Measurements from ENCODE around the gene PRPF40A. TPM values are rescaled to one million over a fixed set of nuclear protein-coding genes. Genes with fewer than 3 reads are reported as not detected.
A peak's percentile ranks its signal among the peaks of the same experiment; 100 is the strongest.
"Not testable (repeated sequence)": the region's sequence is repeated elsewhere in the genome, so short reads cannot be mapped to it uniquely, and the experiment has no call there.

Gene PRPF40A
- total RNA-seq (2014; rRNA removed; shearing (Covaris generic)): 179 and 255 TPM in 2 replicates

- DNase-seq (ENCODE audit: low read depth): peak; percentile 98
Observed at GRCh38 chr2:152717228-152718075, at the start of gene PRPF40A. Gene PRPF40A (minus strand): TSS chr2:152717461. CDS start chr2:152717439, 22 bp downstream.

DNA sequence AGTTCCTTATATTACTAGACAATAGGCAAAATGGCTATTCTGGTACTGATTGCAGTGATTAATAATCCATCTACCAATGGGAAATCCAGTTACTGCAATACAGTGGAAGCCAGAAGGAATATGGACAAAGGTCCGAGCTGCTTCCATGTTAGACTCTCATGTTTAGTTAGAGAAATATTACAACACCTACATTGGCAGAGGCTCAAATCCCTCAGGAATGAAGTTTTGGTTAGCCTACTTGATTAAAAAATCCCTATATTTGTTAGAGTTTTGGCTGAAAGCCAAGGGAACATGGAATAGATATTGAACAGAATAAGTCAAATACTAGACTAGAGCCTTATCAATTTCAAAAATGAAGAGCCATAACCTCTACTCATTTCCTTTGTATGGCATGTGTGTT is 49.7 kb upstream of the PRPF40A start:
- DNase-seq (ENCODE audit: low read depth): no peak

DNA sequence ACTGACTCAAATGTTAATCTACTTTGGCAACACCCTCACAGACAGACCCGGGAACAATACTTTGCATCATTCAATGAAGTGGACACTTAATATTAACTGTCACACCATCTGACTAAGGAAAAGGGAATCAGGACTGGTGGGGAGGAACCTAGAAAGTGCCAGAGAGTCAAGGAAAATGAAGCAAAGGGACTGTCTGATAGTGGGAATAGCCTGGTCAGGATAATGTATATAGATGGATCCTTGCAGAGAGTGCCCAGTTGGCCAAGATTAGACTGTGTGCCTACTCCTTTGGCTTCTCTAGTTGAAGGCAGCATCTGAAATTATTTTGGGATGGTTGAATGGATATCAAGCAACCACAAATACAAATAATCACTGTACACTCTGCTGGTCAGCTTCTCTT is 46.4 kb upstream of the PRPF40A start:
- DNase-seq (ENCODE audit: low read depth): no peak

- DNase-seq (ENCODE audit: low read depth): not testable (repeated sequence)
Observed at GRCh38 chr2:152763208-152763607, 45.9 kb upstream of the PRPF40A start.

GRCh38 chr2:152762202-152762601 is 44.9 kb upstream of the PRPF40A start:
- no peak for DNase-seq (ENCODE audit: low read depth)

DNA sequence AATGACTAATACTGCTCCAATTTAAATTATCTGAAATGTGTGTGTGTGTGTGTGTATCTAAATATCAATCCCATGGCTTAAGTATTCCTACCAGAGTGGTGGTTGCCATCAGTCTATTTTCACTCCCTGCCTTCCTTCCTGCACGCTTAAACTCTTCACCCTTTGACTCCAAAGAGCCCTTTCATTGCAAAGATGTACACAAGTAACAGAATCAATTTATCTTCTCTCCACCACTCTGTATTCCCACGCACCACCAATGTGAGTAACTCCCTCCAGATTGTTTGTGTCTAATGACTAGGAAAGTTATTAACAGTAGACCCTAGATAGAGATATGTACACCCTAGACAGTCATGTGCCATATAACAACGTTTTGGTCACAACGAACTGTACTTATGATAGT is 44.0 kb upstream of the PRPF40A start:
- no peak for DNase-seq (ENCODE audit: low read depth)

- DNase-seq (ENCODE audit: low read depth): no peak
Observed at GRCh38 chr2:152759290-152760072, 42.2 kb upstream of the PRPF40A start.

DNA sequence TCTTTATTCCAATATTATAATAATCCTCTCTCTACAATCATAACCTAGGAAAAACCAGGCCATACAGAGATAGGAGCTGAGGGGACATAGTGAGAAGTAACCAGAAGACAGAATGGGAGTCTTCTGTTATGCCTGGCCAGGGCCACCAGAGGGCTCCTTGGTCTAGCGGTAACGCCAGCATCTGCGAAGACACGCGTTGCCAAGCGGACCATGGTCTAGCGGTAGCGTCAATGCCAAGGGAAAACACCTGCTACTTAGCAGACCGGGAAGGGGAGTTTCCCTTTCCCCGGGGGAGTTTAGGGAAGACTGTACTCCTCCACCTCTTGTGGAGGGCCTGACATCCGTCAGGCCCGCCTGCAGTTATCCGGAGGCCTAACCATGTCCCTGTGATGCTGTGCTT is 37.8 kb upstream of the PRPF40A start:
- DNase-seq (ENCODE audit: low read depth): no peak

DNA sequence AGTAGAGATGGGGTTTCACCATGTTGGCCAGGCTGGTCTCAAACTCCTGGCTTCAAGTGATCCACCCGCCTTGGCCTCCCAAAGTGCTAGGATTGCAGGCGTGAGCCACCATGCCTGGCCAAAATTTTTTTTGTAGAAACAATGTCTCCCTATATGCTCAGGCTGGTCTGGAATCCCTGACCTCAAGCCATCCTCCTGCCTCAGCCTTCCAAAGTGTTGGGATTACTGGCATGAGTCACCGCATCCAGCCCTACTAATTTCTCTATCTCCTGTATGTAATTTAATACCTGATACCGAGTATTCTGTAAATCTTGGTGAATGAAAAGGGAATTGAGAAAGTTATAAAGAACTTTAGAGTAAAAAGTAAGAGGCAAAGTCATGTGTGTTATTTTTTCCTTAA is 30.5 kb upstream of the PRPF40A start:
- peak; percentile 28 for DNase-seq (ENCODE audit: low read depth)

GRCh38 chr2:152743002-152743401 is 25.7 kb upstream of the PRPF40A start:
- DNase-seq (ENCODE audit: low read depth): no peak

GRCh38 chr2:152740743-152741328 is 23.6 kb upstream of the PRPF40A start:
- DNase-seq (ENCODE audit: low read depth): peak; percentile 16

DNA sequence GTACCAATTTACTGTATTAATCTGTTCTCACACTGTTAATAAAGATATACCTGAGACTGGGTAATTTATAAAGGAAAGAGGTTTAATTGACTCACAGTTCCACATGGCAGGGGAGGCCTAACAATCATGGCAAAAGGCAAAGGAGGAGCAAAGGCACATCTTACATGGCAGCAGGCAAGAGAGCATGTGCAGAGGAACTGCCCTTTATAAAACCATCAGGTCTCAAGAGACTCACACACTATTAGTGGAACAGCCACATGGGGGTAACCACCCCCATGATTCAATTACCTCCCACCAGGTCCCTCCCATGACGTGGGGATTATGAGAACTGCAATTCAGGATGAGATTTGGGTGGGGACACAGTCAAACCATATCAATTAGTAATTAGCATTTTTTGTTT is 22.4 kb upstream of the PRPF40A start:
- not testable (repeated sequence) for DNase-seq (ENCODE audit: low read depth)

DNA sequence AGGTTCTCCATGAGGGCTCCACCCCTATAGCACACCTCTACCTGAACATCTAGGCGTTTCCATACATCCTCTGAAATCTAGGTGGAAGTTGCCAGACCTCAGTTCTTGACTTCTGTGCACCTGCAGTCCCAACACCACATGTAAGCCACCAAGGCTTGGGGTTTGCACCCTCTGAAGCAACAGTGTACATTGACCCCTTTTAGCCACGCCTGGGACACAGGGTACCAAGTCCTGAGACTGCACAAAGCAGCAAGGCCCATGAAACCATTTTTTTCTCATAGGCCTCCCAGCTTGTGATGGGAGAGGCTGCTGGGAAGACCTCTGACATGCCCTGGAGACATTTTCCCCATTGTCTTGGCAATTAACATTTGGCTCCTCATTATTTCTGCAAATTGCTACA is 21.2 kb upstream of the PRPF40A start:
- no peak for DNase-seq (ENCODE audit: low read depth)

GRCh38 chr2:152737509-152737908 is 20.2 kb upstream of the PRPF40A start:
- DNase-seq (ENCODE audit: low read depth): not testable (repeated sequence)

DNA sequence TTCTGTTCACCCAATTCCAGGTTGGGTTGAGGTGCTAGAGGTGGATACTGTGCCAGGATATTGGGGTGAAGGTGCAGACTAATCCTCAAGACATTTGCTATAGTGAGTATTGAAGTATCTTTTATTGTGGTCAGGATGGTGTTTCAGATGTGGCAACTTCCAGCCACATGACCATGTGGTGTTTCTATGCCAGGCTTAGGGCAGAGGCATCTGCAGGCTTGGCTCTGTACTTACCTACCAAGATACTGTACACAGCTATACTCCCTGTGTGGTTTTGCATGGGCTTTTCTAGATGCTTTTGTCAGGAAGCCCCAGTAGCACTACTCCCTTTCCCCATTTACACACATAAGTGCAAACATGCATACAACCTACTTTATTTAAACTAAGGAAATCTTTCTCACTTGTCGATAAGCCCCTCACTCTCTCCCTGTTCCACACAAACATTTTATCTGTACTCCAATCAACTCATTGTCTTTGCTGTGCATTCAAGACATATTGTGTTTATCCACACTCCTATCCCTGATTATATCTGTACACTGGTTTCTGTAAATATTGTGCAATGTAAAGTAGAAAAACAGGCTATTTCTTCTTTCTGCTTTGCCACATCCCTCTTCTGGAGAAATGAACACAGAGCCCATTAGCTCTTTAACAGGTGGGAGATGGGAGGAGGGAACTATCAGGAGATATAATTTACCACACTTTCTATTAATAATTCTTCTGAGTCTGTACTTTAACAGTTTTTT is 13.5 kb upstream of the PRPF40A start:
- DNase-seq (ENCODE audit: low read depth): no peak

- no peak for DNase-seq (ENCODE audit: low read depth)
Observed at GRCh38 chr2:152729844-152730243, 12.6 kb upstream of the PRPF40A start.

- no peak for DNase-seq (ENCODE audit: low read depth)
Observed at GRCh38 chr2:152723918-152724317, 6.7 kb upstream of the PRPF40A start.

DNA sequence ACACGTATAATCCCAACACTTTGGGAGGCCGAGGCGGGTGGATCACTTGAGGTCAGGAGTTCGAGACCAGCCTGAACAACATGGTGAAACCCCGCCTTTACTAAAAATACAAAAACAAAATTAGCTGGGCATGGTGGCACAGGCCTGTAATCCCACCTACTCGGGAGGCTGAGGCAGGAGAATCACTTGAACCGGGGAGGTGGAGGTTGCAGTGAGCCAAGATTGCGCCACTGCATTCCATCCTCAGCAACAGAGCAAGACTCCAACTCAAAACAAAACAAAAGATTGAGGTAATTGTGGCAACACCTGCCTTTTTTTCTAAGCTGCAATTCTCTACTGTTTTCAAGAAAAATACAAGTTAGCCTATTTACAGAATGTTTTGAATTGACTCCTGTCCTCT is 5.4 kb upstream of the PRPF40A start:
- not testable (repeated sequence) for DNase-seq (ENCODE audit: low read depth)

GRCh38 chr2:152720794-152721193 is 3.5 kb upstream of the PRPF40A start:
- DNase-seq (ENCODE audit: low read depth): no peak

DNA sequence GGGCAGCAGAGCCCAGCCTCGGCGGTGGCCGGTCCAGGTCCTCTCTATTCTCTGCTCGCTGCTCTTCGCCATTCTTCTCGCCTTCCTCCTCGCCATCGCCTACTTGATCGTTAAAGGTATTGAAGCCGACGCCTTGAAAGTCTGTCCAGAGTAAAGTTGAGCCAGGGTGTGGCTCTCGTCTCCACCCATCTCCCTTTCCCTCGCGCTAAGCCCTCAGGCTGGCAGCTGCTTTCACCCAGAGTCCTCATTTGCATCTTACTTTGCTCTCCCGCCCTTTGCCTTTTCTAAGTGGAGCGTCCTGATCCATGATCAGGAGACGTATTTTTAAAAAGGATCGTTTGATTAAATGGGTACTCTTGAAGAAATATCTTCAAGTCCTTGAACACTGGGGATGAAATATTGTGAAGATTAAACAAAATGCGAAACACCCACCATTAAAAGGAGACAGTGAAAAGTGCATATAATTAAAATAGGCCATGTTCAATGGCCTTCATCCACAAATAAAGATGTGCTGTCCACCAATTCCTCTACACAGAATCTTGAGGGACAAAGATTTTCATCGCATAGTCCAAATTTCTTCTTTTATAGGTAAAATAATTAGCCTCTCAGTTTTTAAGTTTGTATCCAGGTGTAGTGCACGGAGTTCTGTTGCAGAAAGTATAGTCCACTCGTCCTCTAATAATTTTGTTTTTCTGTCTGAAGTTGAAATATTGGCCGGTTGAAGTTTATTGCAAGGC is 1.8 kb upstream of the PRPF40A start:
- DNase-seq (ENCODE audit: low read depth): peak; percentile 78
